Astrocyte (in vitro differentiated cells and primary cell): ENCODE data around the gene B3GALT6. TPM values are rescaled to one million over a fixed set of nuclear protein-coding genes. Genes with fewer than 3 reads are reported as not detected.

ENCODE experiments used
- DNase-seq: peaks from one replicate; pipeline ENCODE4 v3.0.0-alpha.2; 2010; ENCODE audit warnings: low read depth
- FAIRE-seq: peaks from 2 replicates; lab custom pipeline; 2011; peaks lifted over from hg19 to GRCh38; lab: Jason Lieb, UNC
- H2AFZ ChIP-seq: 2 replicates; pipeline ENCODE4 v1.6.0; 2012; ENCODE audit warnings: low read depth, low read length, inconsistent platforms
- H3K27ac ChIP-seq: 2 replicates; pipeline ENCODE4 v1.5.1; 2011; ENCODE audit warnings: low read depth, low read length, inconsistent platforms
- H3K27me3 ChIP-seq: 2 replicates; pipeline ENCODE4 v1.6.0; 2011; ENCODE audit warnings: low read length, inconsistent platforms; ENCODE audit not compliant: insufficient read depth
- H3K36me3 ChIP-seq: 2 replicates; pipeline ENCODE4 v1.5.1; 2011; ENCODE audit warnings: low read length, inconsistent platforms; ENCODE audit not compliant: insufficient read depth
- H3K4me1 ChIP-seq: 2 replicates; pipeline ENCODE4 v1.5.1; 2011; ENCODE audit warnings: low read length, inconsistent platforms; ENCODE audit not compliant: insufficient read depth
- H3K4me2 ChIP-seq: 2 replicates; pipeline ENCODE4 v1.6.0; 2012; ENCODE audit warnings: low read length, inconsistent platforms
- H3K4me3 ChIP-seq: 2 replicates; pipeline ENCODE4 v1.5.1; 2011; ENCODE audit warnings: low read depth, mild to moderate bottlenecking, low read length, inconsistent platforms; ENCODE audit not compliant: insufficient read depth
- H3K79me2 ChIP-seq: 2 replicates; pipeline ENCODE4 v1.6.0; 2012; ENCODE audit warnings: mild to moderate bottlenecking, low read length, inconsistent platforms; ENCODE audit not compliant: insufficient read depth
- H3K9ac ChIP-seq: 2 replicates; pipeline ENCODE4 v1.6.0; 2012; ENCODE audit warnings: mild to moderate bottlenecking, low read length, inconsistent platforms
- H3K9me3 ChIP-seq: 2 replicates; pipeline ENCODE4 v1.5.1; 2012; ENCODE audit warnings: low read depth, mild to moderate bottlenecking, low read length, inconsistent platforms; ENCODE audit not compliant: insufficient read depth
- H4K20me1 ChIP-seq: 2 replicates; pipeline ENCODE4 v1.6.0; 2012; ENCODE audit warnings: low read length, inconsistent platforms; ENCODE audit not compliant: insufficient read depth
- H3K27ac Mint-ChIP-seq: one replicate; pipeline ENCODE4 v1.8.0; 2021; ENCODE audit warnings: mild to moderate bottlenecking, mixed read lengths; ENCODE audit not compliant: unreplicated experiment
- H3K27me3 Mint-ChIP-seq: one replicate; pipeline ENCODE4 v1.8.0; 2021; ENCODE audit warnings: low read depth, mixed read lengths; ENCODE audit not compliant: unreplicated experiment
- H3K36me3 Mint-ChIP-seq: one replicate; pipeline ENCODE4 v1.8.0; 2021; ENCODE audit warnings: low read depth, mixed read lengths; ENCODE audit not compliant: unreplicated experiment
- H3K4me1 Mint-ChIP-seq: one replicate; pipeline ENCODE4 v1.8.0; 2021; ENCODE audit warnings: low read depth, mixed read lengths; ENCODE audit not compliant: unreplicated experiment
- H3K4me3 Mint-ChIP-seq: one replicate; pipeline ENCODE4 v1.8.0; 2021; ENCODE audit warnings: mild to moderate bottlenecking, moderate library complexity, mixed read lengths; ENCODE audit not compliant: unreplicated experiment
- H3K9me3 Mint-ChIP-seq: one replicate; pipeline ENCODE4 v1.8.0; 2021; ENCODE audit warnings: mild to moderate bottlenecking, mixed read lengths; ENCODE audit not compliant: unreplicated experiment
- CTCF ChIP-seq: IDR thresholded peaks from 2 replicates; pipeline ENCODE4 v1.5.1; 2011; ENCODE audit warnings: low read depth, mild to moderate bottlenecking, inconsistent platforms, low read length, moderate library complexity; ENCODE audit not compliant: insufficient read depth
- EZH2 ChIP-seq: IDR thresholded peaks from 2 replicates; pipeline ENCODE4 v1.6.1; 2012; ENCODE audit warnings: mild to moderate bottlenecking, low read length, inconsistent platforms; ENCODE audit not compliant: insufficient read depth
- total RNA-seq: library from RNA; stranded (reverse); gene quantifications from 2 replicates; pipeline ENCODE4 v1.2.1, GENCODE V29; 2021

Gene B3GALT6
- total RNA-seq, 1 donor from 2014 or later = 22.4 TPM

- no peak overlapping the region for H3K4me3 Mint-ChIP-seq
- no peaks in the 10 kb centered on the region for H3K9me3 Mint-ChIP-seq
- H3K27me3 ChIP-seq = no peaks in the 10 kb centered on the region
- TF ChIP-seq EZH2 = no peak
- TF ChIP-seq CTCF = no peak
- H2AFZ ChIP-seq = no peak overlapping the region
- FAIRE-seq = no peak
- no peak overlapping the region for H3K4me3 ChIP-seq
- no peaks in the 10 kb centered on the region for H3K4me1 Mint-ChIP-seq
- peak overlapping the region; percentile 27 for H3K9ac ChIP-seq
- H3K4me2 ChIP-seq = peak overlapping the region; percentile 70
- H3K9me3 ChIP-seq = no peaks in the 10 kb centered on the region
- no peaks in the 10 kb centered on the region for H3K36me3 ChIP-seq
- DNase-seq = peak; percentile 20
- peaks cover 7% of the 10 kb centered on the region for H3K27me3 Mint-ChIP-seq
- peaks cover 2% of the 10 kb centered on the region for H3K4me1 ChIP-seq
- H4K20me1 ChIP-seq = no peaks in the 10 kb centered on the region
- H3K27ac Mint-ChIP-seq = no peak overlapping the region
- no peak overlapping the region for H3K27ac ChIP-seq
- H3K79me2 ChIP-seq = no peaks in the 10 kb centered on the region
- H3K36me3 Mint-ChIP-seq = no peaks in the 10 kb centered on the region
These were observed 30.9 kb upstream of the B3GALT6 start for GRCh38 chr1:1200876-1201810.

- FAIRE-seq = no peak
- H3K4me3 Mint-ChIP-seq = no peak overlapping the region
These were observed 29.0 kb upstream of the B3GALT6 start for GRCh38 chr1:1202831-1203560.

GRCh38 chr1:1203561-1204424 is 28.2 kb upstream of the B3GALT6 start:
- Histone ChIP-seq H3K27ac (no peak overlapping the region), H3K4me3 (no peak overlapping the region), H3K4me1 (peaks cover 22% of the 10 kb centered on the region), H3K79me2 (no peaks in the 10 kb centered on the region), H3K27me3 (peaks cover 3% of the 10 kb centered on the region), H3K9me3 (no peaks in the 10 kb centered on the region), H2AFZ (no peak overlapping the region), H3K36me3 (no peaks in the 10 kb centered on the region), H3K9ac (no peak overlapping the region), H4K20me1 (no peaks in the 10 kb centered on the region), H3K4me2 (no peak overlapping the region)
- Mint-ChIP-seq H3K9me3 (no peaks in the 10 kb centered on the region), H3K4me3 (no peak overlapping the region), H3K27ac (no peak overlapping the region), H3K27me3 (peaks cover 6% of the 10 kb centered on the region), H3K36me3 (no peaks in the 10 kb centered on the region), H3K4me1 (peaks cover 3% of the 10 kb centered on the region)
- TF ChIP-seq CTCF = no peak
- TF ChIP-seq EZH2 = no peak
- FAIRE-seq (no peak), DNase-seq (no peak)

More at GRCh38 chr1:1202831-1203560, 29.0 kb upstream of the B3GALT6 start:
- Mint-ChIP-seq H3K36me3 (no peaks in the 10 kb centered on the region), H3K27ac (no peak overlapping the region), H3K27me3 (peaks cover 6% of the 10 kb centered on the region), H3K9me3 (no peaks in the 10 kb centered on the region), H3K4me1 (no peaks in the 10 kb centered on the region)
- DNase-seq = no peak
- no peaks in the 10 kb centered on the region for H3K9me3 ChIP-seq
- H3K4me2 ChIP-seq = no peak overlapping the region
- no peak overlapping the region for H3K27ac ChIP-seq
- peaks cover 14% of the 10 kb centered on the region for H3K4me1 ChIP-seq
- H3K9ac ChIP-seq = no peak overlapping the region
- no peak for TF ChIP-seq EZH2
- no peak overlapping the region for H3K4me3 ChIP-seq
- H3K27me3 ChIP-seq = peaks cover 3% of the 10 kb centered on the region
- no peaks in the 10 kb centered on the region for H3K36me3 ChIP-seq
- no peaks in the 10 kb centered on the region for H4K20me1 ChIP-seq
- no peaks in the 10 kb centered on the region for H3K79me2 ChIP-seq
- no peak overlapping the region for H2AFZ ChIP-seq
